Measurements from ENCODE around the gene BTNL9. TPM values are rescaled to one million over a fixed set of nuclear protein-coding genes. Genes with fewer than 3 reads are reported as not detected.
A peak's percentile ranks its signal among the peaks of the same experiment; 100 is the strongest.
"Not testable (repeated sequence)": the region's sequence is repeated elsewhere in the genome, so short reads cannot be mapped to it uniquely, and the experiment has no call there.

The BTNL9 gene
- total RNA-seq, 3 donors from 2014 or later (not counting 1 experiment from before 2014, with no cell fraction given) = 0.54 TPM; not detected in 2

DNA sequence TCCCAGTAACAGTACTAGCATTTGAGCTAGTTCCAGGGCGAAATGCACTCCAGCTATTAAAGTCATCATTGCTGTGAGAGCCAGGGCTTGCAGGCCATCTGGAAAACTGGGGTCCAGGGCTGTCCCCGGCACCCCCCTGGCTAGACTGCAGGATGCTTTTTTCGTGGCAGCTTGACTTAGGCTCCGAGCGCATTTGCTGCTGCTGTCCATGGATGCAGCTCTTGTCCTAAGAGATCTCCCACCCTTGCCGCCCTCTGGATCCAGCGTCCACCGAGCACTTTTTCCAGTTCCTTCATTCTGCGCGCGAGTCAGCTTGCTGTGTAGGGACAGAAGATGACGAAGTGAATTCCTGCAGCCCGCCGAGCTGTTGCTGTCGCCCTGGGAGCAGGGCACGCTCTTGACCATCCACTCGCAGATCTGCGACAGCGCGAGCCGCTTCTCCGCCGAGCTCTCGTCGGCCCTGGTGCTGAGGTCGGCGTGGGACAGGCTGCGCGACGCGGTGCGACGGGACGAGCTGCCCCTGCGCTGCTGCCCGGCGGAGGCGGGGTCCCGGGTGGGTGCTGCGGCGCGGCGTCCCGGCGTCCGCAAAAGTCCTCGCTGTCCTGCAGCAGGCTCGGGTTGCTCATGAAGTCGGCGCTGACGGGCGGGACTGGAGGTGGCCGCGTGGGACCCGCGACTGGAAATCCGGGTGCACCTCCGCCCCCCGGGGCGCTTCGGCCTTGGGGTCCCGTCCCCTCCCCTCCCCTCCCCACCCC lies 60.2 kb downstream of the BTNL9 start:
- Mint-ChIP-seq H3K36me3 (no peaks in the 10 kb centered on the region), H3K27ac (no peak overlapping the region), H3K27me3 (ENCODE audit: low read depth in 2 of 2) (peaks cover 25 to 30% of the 10 kb centered on the region in 2 donors), H3K4me3 (no peak overlapping the region), H3K9me3 (no peaks in the 10 kb centered on the region), H3K4me1 (peaks cover 6 to 8% of the 10 kb centered on the region in 2 donors)
- Histone ChIP-seq H3K4me3 (ENCODE audit: low read length) (no peak overlapping the region), H3K27ac (ENCODE audit: low read length) (no peak overlapping the region), H3K27me3 (ENCODE audit: control insufficient read depth, insufficient read depth, low read length) (peaks cover 14% of the 10 kb centered on the region), H3K36me3 (ENCODE audit: control insufficient read depth, insufficient read depth, low read length) (no peaks in the 10 kb centered on the region), H3K9me3 (ENCODE audit: control insufficient read depth, insufficient read depth, low read length) (no peaks in the 10 kb centered on the region), H3K4me1 (ENCODE audit: control insufficient read depth, insufficient read depth, low read length) (no peaks in the 10 kb centered on the region)
- ATAC-seq (no peak), DNase-seq (no peak)
- intact Hi-C loops (cut with micrococcal nuclease) = loop anchor here (5.0 kb wide), 1 partner anchor 82 kb away; no protein-coding TSS in a partner anchor
- WGBS (ENCODE audit: insufficient coverage) = 6% methylated on average over 54 of the region's 62 CpGs
- no peak for TF ChIP-seq CTCF (IDR thresholded peaks at IDR 0.05)

DNA sequence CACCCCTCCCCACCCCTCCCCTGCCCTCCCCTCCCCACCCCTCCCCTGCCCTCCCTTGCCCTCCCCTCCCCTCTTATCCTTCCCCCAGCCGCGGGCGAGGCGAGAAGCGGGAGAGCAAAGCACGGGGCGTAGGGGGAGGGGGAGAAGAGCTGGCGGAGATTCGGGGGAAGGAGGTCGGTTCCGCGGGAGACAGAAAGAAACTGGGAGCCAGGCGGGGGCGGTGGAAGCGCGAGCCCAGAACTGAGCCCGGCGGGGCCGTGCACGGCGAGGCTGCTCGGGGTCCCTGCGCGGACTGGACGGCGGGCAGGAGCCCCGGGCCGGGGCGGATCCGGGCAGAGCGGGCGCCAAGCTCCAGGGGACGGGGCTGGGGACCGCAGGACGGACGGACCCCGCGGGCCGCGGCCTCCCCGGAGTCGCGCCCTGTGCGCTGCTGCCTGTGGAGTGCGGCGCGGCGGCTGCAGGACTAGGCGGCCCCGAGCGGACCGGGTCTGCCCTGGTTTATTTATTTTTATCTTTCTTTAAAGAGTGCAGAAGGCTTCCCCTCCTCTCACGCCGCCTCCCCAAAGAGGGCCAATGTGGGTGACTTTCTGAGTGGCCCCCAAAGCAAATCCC lies 61.1 kb downstream of the BTNL9 start:
- not testable (repeated sequence) for H3K27ac Mint-ChIP-seq; H3K4me3 Mint-ChIP-seq; H3K9me3 Mint-ChIP-seq; H3K9me3 ChIP-seq (ENCODE audit: control insufficient read depth, insufficient read depth, low read length); DNase-seq; H3K36me3 ChIP-seq (ENCODE audit: control insufficient read depth, insufficient read depth, low read length); H3K4me1 ChIP-seq (ENCODE audit: control insufficient read depth, insufficient read depth, low read length); H3K27ac ChIP-seq (ENCODE audit: low read length); H3K4me3 ChIP-seq (ENCODE audit: low read length); H3K36me3 Mint-ChIP-seq; H3K4me1 Mint-ChIP-seq; ATAC-seq
- peaks cover 31 to 32% of the 10 kb centered on the region in 2 donors for H3K27me3 Mint-ChIP-seq (ENCODE audit: low read depth in 2 of 2)
- no CpG with 5 or more reads among the region's 54 CpGs for WGBS (ENCODE audit: insufficient coverage)
- H3K27me3 ChIP-seq (ENCODE audit: control insufficient read depth, insufficient read depth, low read length) = peaks cover 14% of the 10 kb centered on the region
- intact Hi-C loops (cut with micrococcal nuclease) = loop anchor here (5.0 kb wide), 1 partner anchor 81 kb away; no protein-coding TSS in a partner anchor

- not testable (repeated sequence) for H3K9me3 ChIP-seq (ENCODE audit: control insufficient read depth, insufficient read depth, low read length); H3K4me3 ChIP-seq (ENCODE audit: low read length); DNase-seq; H3K36me3 Mint-ChIP-seq; ATAC-seq; H3K4me3 Mint-ChIP-seq; H3K36me3 ChIP-seq (ENCODE audit: control insufficient read depth, insufficient read depth, low read length); H3K27ac Mint-ChIP-seq; H3K27ac ChIP-seq (ENCODE audit: low read length); H3K9me3 Mint-ChIP-seq; H3K4me1 Mint-ChIP-seq; H3K4me1 ChIP-seq (ENCODE audit: control insufficient read depth, insufficient read depth, low read length)
- WGBS (ENCODE audit: insufficient coverage) = no CpG with 5 or more reads among the region's 30 CpGs
- peaks cover 34 to 35% of the 10 kb centered on the region in 2 donors for H3K27me3 Mint-ChIP-seq (ENCODE audit: low read depth in 2 of 2)
- H3K27me3 ChIP-seq (ENCODE audit: control insufficient read depth, insufficient read depth, low read length) = peaks cover 15% of the 10 kb centered on the region
- intact Hi-C loops (cut with micrococcal nuclease) = loop anchor here (5.0 kb wide), 1 partner anchor 80 kb away; no protein-coding TSS in a partner anchor
Observed at GRCh38 chr5:181101930-181102674, 62.0 kb downstream of the BTNL9 start.

DNA sequence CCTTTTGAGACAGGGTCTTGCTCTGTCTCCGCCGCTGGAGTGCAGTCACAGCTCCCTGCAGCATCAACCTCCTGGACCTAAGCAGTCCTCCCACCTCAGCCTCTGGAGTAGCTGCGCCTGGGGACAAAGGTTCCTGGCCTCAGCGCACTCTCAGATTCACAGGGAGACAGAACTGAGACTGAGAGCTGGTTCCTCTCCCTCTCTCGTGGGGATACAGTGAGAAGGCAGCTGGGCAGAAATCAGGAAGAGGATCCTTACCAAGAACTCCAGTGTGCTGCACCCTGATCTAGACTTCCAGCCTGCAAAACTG lies 64.1 kb downstream of the BTNL9 start:
- H3K27me3 ChIP-seq (ENCODE audit: control insufficient read depth, insufficient read depth, low read length) = peaks cover 16% of the 10 kb centered on the region
- H3K36me3 Mint-ChIP-seq; H3K27ac ChIP-seq (ENCODE audit: low read length); H3K9me3 ChIP-seq (ENCODE audit: control insufficient read depth, insufficient read depth, low read length); DNase-seq; H3K27ac Mint-ChIP-seq; ATAC-seq; H3K4me1 Mint-ChIP-seq; H3K9me3 Mint-ChIP-seq; H3K4me3 ChIP-seq (ENCODE audit: low read length); H3K4me1 ChIP-seq (ENCODE audit: control insufficient read depth, insufficient read depth, low read length); H3K36me3 ChIP-seq (ENCODE audit: control insufficient read depth, insufficient read depth, low read length): not testable (repeated sequence)
- 9% methylated on average over 5 of the region's 5 CpGs for WGBS (ENCODE audit: insufficient coverage)
- Mint-ChIP-seq H3K4me3 (peak overlapping the region; percentile 66), H3K27me3 (ENCODE audit: low read depth in 2 of 2) (peaks cover 32 to 50% of the 10 kb centered on the region in 2 donors)
- intact Hi-C loops (cut with micrococcal nuclease) = loop anchor here (5.0 kb wide), 1 partner anchor 78 kb away; no protein-coding TSS in a partner anchor

DNA sequence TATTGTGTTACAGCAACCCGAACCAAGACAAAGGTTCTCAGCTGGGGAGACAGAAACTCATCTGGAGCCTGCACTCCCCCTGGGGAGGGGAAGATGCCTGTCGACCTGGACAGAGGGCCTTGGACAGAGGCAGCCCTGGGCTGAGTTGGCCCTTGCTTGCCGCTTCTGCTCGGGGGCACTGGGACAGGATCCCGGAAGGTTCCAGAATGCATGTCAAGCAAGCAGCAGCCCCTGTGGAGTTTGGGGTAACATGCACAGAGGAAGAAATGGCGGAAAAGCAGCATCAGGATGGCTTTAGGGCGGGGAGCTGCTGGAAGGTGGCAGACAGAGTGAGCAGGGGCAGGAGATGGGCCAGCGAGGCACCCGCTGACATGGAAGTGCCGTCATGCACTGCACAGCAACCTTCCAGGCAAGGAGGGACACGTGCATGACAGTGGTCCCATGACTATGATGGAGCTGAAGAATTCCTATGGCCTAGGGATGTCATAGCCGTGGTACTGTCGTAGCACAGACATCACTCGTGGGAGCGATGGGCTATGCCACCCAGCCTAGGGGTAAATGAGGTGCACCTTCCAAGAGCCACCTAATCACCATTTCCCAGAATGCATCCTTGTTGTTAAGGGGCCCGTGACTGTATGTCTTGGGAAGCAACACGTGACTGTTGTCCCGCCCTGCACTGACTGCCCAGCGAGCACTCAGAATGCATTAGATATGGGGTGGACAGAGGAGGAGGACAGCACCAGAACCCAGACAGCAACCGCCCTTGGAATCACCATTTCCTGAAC lies 64.7 kb downstream of the BTNL9 start:
- not testable (repeated sequence) for H3K36me3 ChIP-seq (ENCODE audit: control insufficient read depth, insufficient read depth, low read length); H3K9me3 Mint-ChIP-seq; H3K4me1 ChIP-seq (ENCODE audit: control insufficient read depth, insufficient read depth, low read length); H3K4me1 Mint-ChIP-seq; H3K27ac ChIP-seq (ENCODE audit: low read length); H3K27ac Mint-ChIP-seq; DNase-seq; H3K36me3 Mint-ChIP-seq; H3K9me3 ChIP-seq (ENCODE audit: control insufficient read depth, insufficient read depth, low read length); ATAC-seq; H3K4me3 ChIP-seq (ENCODE audit: low read length); H3K4me3 Mint-ChIP-seq
- peaks cover 11% of the 10 kb centered on the region for H3K27me3 ChIP-seq (ENCODE audit: control insufficient read depth, insufficient read depth, low read length)
- intact Hi-C loops (cut with micrococcal nuclease) = loop anchor here (5.0 kb wide), 1 partner anchor 78 kb away; no protein-coding TSS in a partner anchor
- peaks cover 26 to 44% of the 10 kb centered on the region in 2 donors for H3K27me3 Mint-ChIP-seq (ENCODE audit: low read depth in 2 of 2)
- 58% methylated on average over 14 of the region's 20 CpGs for WGBS (ENCODE audit: insufficient coverage)

Data from natural killer cell (primary cell).